Lower lobe of right lung (tissue), 2 donors: ENCODE results near the gene TNNT3. TPM values are rescaled to one million over a fixed set of nuclear protein-coding genes. Genes with fewer than 3 reads are reported as not detected.

Experiments
- ATAC-seq, 2 donors: fragments of 200-7000 bp; cut with Tn5 transposase; one replicate each; pipeline ENCODE4 v1.9.1; 2020 to 2022; ENCODE audit warnings: mild to moderate bottlenecking in 2 of 2, moderate library complexity in 2 of 2
- DNase-seq: peaks from one replicate; pipeline ENCODE4 v3.0.0-alpha.2; 2020
- H3K27ac ChIP-seq: fragments of 200-600 bp; one replicate; pipeline ENCODE4 v1.8.0; 2022
- H3K27me3 ChIP-seq: fragments of 200-600 bp; one replicate; pipeline ENCODE4 v1.8.0; 2022; ENCODE audit warnings: low read depth
- H3K36me3 ChIP-seq: fragments of 200-600 bp; one replicate; pipeline ENCODE4 v1.8.0; 2022; ENCODE audit warnings: mild to moderate bottlenecking
- H3K4me1 ChIP-seq: fragments of 200-600 bp; one replicate; pipeline ENCODE4 v1.8.0; 2022
- H3K4me3 ChIP-seq: fragments of 200-600 bp; one replicate; pipeline ENCODE4 v1.8.0; 2022; ENCODE audit warnings: mild to moderate bottlenecking
- H3K9me3 ChIP-seq: fragments of 200-600 bp; one replicate; pipeline ENCODE4 v1.8.0; 2022
- CTCF ChIP-seq: fragments of 200-600 bp; IDR thresholded peaks from one replicate; pipeline ENCODE4 v1.8.0; 2022; ENCODE audit warnings: antibody characterized with exemption, mild to moderate bottlenecking
- intact Hi-C: fragments of 100-400 bp; cut with DNase I; formaldehyde crosslinking; loops from one replicate; pipeline ENCODE4 v1.11.0; 2022
- total RNA-seq: library from RNA; stranded (reverse); fragmentation: NEBNext Ultra II Directional; extraction: Animal tissue kit (Norgen Biotek cat#: 25700); gene quantifications from one replicate; pipeline ENCODE4 v1.2.1, GENCODE V29; 2021
- donor health status: DM: no; HTN: yes; CAD: no; lungs with severe emphysema.

TNNT3 gene
- total RNA-seq, 1 donor from 2014 or later, result 4.7 TPM

- Histone ChIP-seq H3K27me3 (no peaks in the 10 kb centered on the region), H3K4me3 (no peak overlapping the region), H3K4me1 (no peaks in the 10 kb centered on the region), H3K9me3 (no peaks in the 10 kb centered on the region), H3K36me3 (peaks cover 24% of the 10 kb centered on the region), H3K27ac (peak overlapping the region; percentile 11)
- ATAC-seq, result peak; percentile 69 to 74
- intact Hi-C loops, result no loop called here
- TF ChIP-seq CTCF, result no peak
- peak; percentile 62 for DNase-seq
These were observed 30.1 kb upstream of the TNNT3 start for GRCh38 chr11:1889224-1889930.

- DNase-seq (no peak), ATAC-seq (no peak)
- Histone ChIP-seq H3K4me1 (no peaks in the 10 kb centered on the region), H3K9me3 (no peaks in the 10 kb centered on the region), H3K27ac (no peak overlapping the region), H3K27me3 (no peaks in the 10 kb centered on the region), H3K36me3 (peaks cover 19% of the 10 kb centered on the region), H3K4me3 (no peak overlapping the region)
- TF ChIP-seq CTCF, result no peak
- intact Hi-C loops, result no loop called here
These were observed 29.3 kb upstream of the TNNT3 start for GRCh38 chr11:1889941-1890855.

- DNase-seq (no peak), ATAC-seq (peak in 1 of 2 donors; percentile 9)
- intact Hi-C loops, result no loop called here
- H3K27me3 ChIP-seq, result no peaks in the 10 kb centered on the region
- no peak overlapping the region for H3K4me3 ChIP-seq
- no peak overlapping the region for H3K27ac ChIP-seq
- no peak for TF ChIP-seq CTCF
- peaks cover 18% of the 10 kb centered on the region for H3K36me3 ChIP-seq
- H3K4me1 ChIP-seq, result no peaks in the 10 kb centered on the region
- H3K9me3 ChIP-seq, result no peaks in the 10 kb centered on the region
These were observed 28.4 kb upstream of the TNNT3 start for GRCh38 chr11:1890856-1891830.

GRCh38 chr11:1891831-1892115 is 27.7 kb upstream of the TNNT3 start, which contains the start of gene PRR33:
TSS of gene PRR33 (minus strand) at chr11:1891895. CDS start at chr11:1890584, 1,311 bp downstream.
- no peak within 1 kb of the TSS for H3K27ac ChIP-seq
- no peak for DNase-seq
- intact Hi-C loops, result loop anchor here (2.0 kb wide), 1 partner anchor 25 kb away; no protein-coding TSS in a partner anchor
- H3K36me3 ChIP-seq, result peaks cover 13% of the 10 kb centered on the region
- no peaks in the 10 kb centered on the region for H3K9me3 ChIP-seq
- ATAC-seq, result no peak
- H3K4me1 ChIP-seq, result no peaks in the 10 kb centered on the region
- no peak within 1 kb of the TSS for H3K4me3 ChIP-seq
- TF ChIP-seq CTCF, result no peak
- no peaks in the 10 kb centered on the region for H3K27me3 ChIP-seq

GRCh38 chr11:1892116-1892515 is 27.4 kb upstream of the TNNT3 start:
- no peak for TF ChIP-seq CTCF
- intact Hi-C loops, result loop anchor here (2.0 kb wide), 1 partner anchor 25 kb away; no protein-coding TSS in a partner anchor
- Histone ChIP-seq H3K9me3 (no peaks in the 10 kb centered on the region), H3K27ac (no peak overlapping the region), H3K27me3 (no peaks in the 10 kb centered on the region), H3K4me3 (no peak overlapping the region), H3K36me3 (peaks cover 9% of the 10 kb centered on the region), H3K4me1 (no peaks in the 10 kb centered on the region)
- no peak for DNase-seq
- ATAC-seq, result no peak
